GF-D8 (cell line): Measurements from ENCODE around the gene EBF3.
"Not testable (repeated sequence)": the region's sequence is repeated elsewhere in the genome, so short reads cannot be mapped to it uniquely, and the experiment has no call there.

Source experiments
- DNase-seq: peaks from one replicate; lab custom pipeline; 2025; lab: John Stamatoyannopoulos, UW

EBF3 gene

GRCh38 chr10:129927351-129928120, 36.5 kb downstream of the EBF3 start:
- DNase-seq = no peak

- DNase-seq = no peak
Observed at GRCh38 chr10:129926066-129927055, 37.7 kb downstream of the EBF3 start.

DNA sequence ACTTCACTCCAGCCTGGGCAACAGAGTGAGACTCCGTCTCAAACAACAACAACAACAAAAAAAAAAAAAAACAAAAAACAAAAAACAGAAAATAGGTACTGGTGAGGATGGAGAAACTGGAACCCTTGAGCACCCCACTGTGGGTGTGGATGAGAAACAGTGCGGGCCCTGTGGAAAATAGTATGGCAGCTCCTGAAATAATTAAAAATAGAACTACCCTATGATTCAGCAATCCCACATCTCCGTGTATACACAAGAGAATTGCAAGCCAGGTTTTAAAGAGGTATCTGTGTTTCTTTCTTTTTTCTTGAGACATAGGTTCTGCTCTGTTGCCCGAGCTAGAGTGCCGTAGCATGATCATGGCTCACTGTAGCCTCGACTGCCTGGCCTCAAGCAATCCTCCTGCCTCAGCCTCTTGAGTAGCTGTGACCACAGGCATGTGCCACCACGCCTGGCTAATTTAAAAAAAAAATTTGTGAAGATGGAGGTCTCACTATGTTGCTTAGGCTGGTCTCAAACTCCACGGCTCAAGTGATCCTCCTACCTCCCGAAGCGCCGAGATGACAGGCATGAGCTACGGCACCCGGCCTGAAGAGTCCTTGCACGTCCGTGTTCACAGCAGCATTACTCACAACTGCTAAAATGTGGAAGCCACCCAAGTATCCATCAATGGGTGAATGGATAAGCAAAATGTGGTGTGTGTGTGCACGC, 39.5 kb downstream of the EBF3 start:
- DNase-seq = no peak

DNA sequence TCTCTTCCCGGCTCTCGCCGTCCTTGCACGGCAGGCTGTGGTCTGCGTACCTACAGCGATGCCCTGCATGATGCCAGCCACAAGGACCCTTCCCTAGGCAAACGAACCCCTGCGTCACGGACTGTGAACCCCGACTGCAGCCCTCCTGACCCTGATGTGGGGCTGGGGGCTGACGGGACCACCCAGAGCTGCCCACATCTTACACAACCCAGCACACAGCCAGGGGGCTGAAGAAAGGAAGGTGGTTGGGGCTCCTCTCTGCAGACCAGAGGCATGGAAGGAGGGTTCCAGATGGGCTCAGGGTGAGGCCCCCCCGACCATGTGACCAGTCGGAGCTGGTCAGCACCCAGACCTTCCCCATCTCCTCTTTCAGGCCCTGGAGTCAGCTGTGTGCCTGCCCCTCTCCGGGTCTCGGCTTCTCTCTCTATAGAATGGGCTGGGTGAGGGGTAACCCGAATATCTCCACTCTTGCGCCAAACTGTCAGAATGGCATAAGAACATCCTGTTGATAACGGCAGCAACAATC, 41.4 kb downstream of the EBF3 start:
- DNase-seq = no peak

DNA sequence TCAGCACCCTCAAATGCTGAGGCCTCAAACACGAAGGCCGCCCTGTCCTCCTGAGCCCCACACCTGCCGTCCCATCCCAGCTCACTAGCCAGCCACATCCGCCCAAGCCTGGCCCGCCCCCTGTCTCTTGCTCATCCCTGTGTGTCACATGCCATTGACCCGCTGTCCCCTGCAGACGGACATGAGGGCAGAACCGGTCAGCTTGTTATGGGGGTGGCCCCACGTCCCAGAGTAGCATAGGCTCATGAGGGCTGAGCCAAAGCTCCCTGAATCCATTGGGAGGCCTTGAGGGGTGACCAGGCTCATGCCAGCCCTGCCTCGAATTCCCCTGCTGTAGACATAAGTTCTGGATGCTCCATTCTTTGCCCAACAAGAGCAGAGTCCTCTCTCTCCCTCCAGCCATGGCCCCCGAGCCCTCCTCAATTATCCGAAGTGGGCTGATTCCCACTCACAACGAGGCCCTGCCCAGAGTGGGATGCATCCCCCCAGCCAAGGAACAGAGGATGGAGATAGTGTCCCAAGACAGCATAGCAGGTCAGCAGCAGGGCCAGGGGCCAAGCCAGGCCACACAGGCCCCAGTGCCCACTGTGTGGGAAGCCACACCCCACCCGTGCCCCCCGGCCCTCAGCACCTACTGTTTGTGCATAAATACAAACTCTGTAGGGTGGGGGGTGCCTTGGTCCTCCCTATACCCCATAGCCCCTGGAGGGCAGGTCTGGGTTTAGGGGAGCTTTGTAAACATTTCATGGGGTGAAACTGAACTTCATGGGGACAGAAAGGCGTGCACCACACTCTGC, 42.1 kb downstream of the EBF3 start:
- no peak for DNase-seq

DNA sequence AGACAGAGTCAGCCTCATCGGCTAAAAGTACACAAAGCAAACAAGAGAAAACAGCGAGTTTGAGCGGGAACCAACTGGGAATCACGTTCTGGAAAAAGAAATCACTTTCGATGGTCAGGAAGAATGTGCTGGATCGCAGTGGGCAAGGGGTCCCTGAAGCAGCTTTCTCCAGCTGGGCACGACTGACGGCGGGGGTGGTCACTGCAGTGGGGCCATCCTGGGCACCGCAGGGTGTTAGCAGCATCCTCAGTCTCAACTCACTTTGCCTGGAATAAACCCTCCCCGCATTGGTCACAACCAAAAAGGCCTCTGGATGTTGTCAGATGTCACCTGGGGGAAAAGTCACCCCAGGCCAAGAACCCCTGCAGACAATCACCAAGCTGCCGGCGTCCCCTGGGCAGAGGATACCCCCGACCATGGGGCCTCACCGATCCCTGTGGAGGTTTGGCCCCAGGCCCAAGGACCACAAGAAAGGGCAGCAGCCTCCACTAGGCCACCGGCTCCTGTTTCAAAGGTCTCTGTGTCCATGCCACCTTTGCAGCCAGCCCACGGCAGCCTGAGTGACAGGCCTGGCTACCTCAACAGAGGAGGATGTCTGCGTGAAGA, 42.9 kb downstream of the EBF3 start:
- no peak for DNase-seq

- DNase-seq = not testable (repeated sequence)
Observed at GRCh38 chr10:129920187-129920586, 43.9 kb downstream of the EBF3 start.

DNA sequence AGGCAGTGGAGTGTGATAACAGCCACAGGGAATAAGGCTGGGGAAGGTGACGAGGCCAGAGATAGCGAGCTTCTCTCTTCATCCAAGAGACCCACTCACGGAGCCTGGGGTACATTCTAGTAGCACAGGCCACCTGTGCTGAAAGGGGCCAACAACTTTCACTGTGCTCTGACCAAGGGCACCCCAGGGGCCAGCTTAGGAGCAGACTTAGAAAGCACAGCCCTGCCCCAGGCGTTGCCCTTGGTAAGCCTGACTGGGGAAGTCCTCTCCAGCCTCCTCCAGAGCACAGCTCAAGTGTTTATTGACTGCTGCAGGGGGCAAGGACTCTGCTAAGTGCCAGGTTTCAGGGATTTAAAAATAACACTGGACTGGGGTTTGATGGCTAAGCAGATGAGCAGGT, 44.7 kb downstream of the EBF3 start:
- DNase-seq = no peak

DNA sequence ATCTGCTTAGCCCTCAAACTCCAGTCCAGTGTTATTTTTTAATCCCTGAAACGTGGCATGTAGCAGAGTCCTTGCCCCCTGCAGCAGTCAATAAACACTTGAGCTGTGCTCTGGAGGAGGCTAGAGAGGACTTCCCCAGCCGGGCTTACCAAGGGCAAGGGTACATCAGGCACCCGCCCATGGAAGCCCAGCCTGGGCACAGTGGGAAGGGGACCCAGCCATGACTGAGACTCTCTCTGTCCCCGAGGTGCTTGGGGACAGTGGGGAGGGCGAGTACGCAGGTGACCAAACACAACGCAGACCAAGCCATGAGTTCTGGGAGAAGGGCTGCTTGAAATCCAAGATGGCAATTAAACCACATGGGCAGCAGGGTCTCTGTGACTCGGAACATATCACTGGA, 45.2 kb downstream of the EBF3 start:
- DNase-seq = no peak

- DNase-seq = no peak
Observed at GRCh38 chr10:129918401-129918800, 45.7 kb downstream of the EBF3 start.

- DNase-seq = no peak
Observed at GRCh38 chr10:129917936-129918335, 46.1 kb downstream of the EBF3 start.

DNA sequence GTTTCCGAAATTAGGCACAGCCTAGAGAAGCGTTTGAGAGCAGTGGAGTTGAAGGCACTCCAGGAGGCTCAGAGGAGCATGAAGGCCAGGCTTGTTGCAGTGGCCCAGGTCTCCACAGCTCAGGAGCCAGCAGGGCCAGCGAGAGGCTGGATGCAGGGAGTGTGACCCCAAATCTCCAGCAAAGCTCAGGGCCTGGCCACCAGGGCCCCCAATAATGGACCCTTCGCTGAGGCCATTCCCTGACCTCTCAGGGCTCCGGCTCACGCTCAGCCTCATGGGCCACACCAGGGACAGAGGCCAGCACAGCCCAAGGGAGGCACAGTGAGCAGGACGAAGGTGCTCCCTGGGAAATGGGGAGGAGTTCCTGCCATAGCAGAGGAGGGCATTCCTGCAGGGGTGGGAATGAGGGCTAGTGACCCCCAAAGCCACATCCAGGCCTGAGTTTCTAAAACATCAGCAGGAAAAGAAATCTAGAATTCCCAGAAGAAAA, 47.5 kb downstream of the EBF3 start:
- no peak for DNase-seq

DNA sequence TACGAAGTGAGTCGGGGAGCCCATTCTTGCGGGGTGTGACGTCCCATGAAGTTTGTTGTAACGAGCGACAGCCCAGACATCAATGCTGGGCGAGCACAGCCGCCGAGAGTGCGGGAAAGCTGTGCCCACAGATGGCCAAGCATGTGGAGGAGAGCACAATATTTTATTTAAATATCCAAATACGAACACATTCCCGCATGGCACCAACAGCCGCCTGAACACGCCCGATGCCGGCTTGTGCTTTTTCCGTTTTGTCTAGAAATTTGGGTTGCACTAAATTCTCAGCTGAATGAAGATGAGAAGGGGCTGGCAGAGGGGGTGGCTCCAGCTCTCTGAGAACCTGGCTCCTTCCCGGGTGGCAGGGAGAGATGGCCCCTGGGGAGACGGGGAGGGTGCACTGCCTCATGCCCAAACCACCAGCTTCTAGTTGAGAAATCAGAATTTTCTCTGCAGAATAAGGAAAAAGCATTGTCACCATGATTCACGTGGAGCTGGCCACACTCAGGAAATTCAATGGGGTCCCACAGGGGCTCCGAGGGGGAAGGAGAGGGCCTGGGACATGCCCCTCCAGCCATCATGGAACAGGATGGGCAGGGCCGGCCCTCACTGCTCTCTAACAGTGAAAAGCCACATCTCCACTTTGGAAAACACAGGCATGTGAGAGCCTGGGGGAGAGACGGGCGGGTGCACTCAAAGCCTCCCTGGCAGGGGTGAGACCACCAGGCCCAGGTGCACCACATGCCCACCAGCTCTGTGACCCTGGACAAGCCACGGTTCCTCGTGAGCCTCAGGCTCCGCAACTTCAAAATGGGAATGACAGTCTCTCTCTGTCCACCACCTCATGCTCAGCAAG, 48.3 kb downstream of the EBF3 start:
- DNase-seq = no peak

- DNase-seq = no peak
Observed at GRCh38 chr10:129914960-129915359, 49.1 kb downstream of the EBF3 start.

DNA sequence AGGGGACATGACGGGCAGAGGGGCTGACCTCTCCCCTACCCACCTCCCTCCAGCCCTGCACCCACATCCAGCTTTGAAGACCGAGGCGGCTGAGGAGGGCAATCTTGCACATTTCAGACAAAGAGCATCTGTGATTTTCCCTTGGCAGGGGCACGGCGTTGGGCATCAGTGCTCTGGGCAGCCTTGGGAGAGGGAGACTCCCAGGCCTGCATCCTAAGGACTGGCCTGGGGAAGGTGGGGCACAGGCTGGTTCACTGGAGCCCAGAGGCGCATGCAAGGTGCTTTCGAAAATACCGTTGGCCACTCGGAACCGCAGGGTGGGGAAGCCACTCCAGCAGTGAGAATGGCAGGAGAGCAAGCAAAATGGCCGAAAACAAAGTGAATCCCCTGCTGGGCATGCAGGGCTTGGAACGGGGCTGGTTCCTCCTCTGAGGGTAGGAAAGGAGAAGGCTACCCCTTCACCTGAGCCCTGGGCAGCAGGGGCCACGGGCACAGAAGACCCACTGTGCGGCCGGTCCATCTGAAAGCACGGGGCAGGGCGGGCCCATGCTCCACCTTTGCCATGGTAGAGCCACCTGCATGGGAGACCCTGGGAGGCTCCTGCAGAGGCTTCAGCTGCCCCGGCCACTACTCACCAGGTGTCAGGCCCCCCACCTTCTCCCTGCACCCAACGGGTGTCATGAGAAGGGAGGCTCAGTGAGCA, 49.8 kb downstream of the EBF3 start:
- DNase-seq = no peak

- no peak for DNase-seq
Observed at GRCh38 chr10:129912986-129913695, 50.9 kb downstream of the EBF3 start.

DNA sequence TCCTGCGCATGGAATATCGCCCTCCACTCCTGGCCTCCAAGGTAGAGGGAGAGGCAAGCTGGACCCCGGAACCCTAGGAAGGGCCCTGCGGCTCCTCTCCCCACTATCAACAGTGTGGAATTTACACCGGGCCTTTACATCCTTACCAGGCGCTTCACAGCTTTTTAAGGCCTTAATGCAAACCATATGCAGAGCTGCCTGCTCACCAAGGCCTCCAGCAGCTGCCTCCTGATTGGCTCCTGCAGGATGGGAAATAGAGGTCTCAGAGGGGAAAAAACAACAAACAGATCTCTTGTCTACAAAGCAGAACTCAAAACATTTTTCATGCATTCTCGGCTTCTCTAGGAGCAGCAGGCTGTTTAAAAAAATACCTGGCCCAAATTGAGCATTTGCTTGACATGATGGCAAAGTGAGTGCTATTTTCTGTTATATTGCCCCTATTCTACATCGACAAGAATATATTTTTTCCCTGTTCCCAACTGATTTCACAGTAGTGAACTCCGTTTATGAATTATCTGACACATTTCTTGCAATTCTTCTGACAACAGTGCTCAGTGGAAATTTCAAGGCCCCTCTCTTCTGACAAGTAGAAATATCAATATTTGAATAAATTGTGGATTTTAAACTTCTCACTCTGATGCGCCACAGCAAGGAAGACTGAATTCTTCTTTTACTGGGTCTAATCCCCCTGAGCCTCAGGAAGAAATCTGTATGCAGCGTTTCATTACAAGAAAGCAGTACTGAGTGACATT, 51.7 kb downstream of the EBF3 start:
- DNase-seq = no peak
